Fibroblast of villous mesenchyme (primary cell): ENCODE results near the gene LONRF3. TPM values are rescaled to one million over a fixed set of nuclear protein-coding genes. Genes with fewer than 3 reads are reported as not detected.

ENCODE experiments used
- DNase-seq: peaks from one replicate; pipeline ENCODE4 v3.0.0-alpha.2; 2010; ENCODE audit warnings: low read depth
- H3K4me3 ChIP-seq: 2 replicates; pipeline ENCODE4 v1.5.1; 2011; ENCODE audit warnings: low read depth, mild to moderate bottlenecking, low read length
- total RNA-seq: library from RNA; depleted of rRNA; stranded (reverse); fragments of >200 nt; gene quantifications from 2 replicates; pipeline ENCODE4 v1.2.3, GENCODE V29; 2012
- TF ChIP-seq, protein P1 (sequence below): IDR thresholded peaks from 2 replicates; pipeline ENCODE4 v1.5.1; 2012; ENCODE audit warnings: low read depth, mild to moderate bottlenecking, low read length; ENCODE audit not compliant: insufficient read depth

The LONRF3 gene
- total RNA-seq, 1 donor = 0.43 TPM

DNA sequence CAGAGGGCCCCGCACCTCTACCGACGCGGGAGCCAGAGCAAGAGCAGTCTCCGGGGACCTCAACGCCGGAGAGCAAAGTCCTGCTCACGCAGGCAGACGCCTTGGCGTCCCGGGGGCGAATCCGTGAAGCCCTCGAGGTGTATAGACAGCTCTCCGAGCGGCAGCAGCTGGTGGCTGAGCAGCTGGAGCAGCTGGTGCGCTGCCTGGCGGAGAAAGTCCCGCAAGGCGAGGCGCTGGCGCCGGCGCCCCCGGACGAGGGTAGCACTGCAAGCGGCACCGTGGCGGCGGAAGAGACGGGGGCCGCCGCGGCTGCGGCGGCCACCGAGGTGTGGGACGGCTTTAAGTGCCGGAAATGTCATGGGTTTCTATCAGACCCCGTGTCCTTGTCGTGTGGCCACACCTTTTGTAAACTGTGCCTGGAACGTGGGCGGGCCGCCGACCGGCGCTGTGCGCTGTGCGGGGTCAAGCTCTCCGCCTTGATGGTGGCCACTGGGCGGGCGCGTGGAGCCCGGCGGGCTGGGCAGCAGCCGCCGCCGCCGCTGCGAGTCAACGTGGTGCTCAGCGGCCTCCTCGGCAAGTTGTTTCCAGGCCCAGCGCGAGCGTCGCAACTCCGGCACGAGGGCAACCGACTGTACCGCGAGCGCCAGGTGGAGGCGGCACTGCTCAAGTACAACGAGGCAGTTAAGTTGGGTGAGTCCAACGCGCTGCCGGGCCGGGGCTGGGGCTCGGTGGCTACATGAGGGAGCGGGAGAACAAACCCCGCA, 672 bp downstream of the LONRF3 start:
- H3K4me3 ChIP-seq = peak overlapping the region; percentile 31
- TF ChIP-seq, protein P1, sequence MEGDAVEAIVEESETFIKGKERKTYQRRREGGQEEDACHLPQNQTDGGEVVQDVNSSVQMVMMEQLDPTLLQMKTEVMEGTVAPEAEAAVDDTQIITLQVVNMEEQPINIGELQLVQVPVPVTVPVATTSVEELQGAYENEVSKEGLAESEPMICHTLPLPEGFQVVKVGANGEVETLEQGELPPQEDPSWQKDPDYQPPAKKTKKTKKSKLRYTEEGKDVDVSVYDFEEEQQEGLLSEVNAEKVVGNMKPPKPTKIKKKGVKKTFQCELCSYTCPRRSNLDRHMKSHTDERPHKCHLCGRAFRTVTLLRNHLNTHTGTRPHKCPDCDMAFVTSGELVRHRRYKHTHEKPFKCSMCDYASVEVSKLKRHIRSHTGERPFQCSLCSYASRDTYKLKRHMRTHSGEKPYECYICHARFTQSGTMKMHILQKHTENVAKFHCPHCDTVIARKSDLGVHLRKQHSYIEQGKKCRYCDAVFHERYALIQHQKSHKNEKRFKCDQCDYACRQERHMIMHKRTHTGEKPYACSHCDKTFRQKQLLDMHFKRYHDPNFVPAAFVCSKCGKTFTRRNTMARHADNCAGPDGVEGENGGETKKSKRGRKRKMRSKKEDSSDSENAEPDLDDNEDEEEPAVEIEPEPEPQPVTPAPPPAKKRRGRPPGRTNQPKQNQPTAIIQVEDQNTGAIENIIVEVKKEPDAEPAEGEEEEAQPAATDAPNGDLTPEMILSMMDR = no peak
- DNase-seq = no peak

DNA sequence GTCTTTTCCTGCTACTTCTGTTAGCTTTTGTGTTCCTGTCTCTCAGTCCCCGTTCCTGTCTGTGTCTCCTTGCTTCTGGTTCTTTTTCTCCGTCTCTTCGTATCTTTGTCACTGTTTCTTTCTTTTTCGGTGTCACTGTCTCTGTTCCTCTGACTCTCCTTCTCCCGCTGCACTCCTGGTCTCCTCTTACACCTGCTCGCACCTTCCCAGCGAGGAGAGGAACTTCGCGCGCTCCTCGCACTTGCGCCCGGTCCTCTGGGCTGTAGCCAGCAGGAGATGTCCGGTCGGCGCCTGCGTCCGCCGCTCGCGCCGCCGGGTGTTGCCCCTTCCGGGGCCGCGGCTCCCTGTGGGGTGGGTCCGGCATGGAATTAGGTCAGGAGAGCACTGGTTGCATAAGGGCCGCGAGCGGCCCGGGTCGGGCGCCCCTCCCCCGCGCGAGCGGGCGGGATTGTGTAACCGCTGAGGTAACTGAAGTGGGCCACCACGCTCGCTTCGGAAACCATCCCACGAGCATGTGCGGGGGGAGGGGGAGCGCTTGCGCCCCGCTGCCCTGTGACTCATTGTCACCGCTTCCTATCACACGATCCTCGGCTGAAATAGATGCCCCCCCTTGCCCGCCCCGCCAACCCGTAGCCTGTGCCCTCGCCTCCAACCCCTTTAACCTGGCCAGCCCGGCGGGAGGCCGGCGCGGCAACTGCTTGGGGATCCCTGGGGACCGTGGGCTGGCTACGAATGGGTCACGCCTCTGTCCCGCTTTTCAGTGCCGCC, 1.6 kb downstream of the LONRF3 start:
- DNase-seq = peak; percentile 44
- TF ChIP-seq, protein P1 = no peak
- peak overlapping the region; percentile 46 for H3K4me3 ChIP-seq

DNA sequence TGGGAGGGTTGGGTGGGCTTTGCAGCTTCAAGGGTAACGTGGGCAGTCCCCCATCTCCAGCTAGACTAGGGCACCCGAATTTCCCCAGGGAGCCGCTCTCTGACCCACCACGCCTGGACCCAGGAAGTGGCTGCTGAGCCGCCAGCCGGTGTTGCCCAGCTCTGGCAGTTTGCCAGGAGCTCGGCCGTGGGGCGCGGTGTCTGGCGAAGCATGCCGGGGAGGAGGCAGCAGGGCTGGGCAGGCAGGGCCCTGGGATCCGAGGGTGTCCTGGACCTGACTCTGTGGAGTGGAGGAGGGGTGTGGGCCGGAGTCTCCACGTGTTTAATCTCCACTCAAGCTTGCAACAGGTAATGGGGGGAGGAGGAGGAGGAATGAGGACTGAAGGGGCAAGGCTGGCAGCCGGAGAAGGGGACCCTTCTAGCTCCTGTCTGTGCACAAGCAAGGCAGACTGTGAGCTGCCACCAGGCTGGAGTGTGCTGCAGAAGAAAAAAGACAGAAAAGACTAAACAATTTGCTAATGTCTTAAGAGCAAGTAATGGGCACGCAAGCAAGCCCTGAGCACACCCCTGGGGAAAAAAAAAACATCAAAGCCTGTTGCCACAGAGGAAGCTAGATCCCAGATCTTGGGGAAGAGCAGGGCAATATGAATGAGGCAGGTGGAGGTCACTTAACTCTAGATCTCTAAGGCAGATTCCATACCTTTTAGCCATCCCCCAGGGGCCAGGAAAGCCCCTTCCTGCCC, 2.4 kb downstream of the LONRF3 start:
- TF ChIP-seq, protein P1 = no peak
- H3K4me3 ChIP-seq = peak overlapping the region; percentile 46
- no peak for DNase-seq

DNA sequence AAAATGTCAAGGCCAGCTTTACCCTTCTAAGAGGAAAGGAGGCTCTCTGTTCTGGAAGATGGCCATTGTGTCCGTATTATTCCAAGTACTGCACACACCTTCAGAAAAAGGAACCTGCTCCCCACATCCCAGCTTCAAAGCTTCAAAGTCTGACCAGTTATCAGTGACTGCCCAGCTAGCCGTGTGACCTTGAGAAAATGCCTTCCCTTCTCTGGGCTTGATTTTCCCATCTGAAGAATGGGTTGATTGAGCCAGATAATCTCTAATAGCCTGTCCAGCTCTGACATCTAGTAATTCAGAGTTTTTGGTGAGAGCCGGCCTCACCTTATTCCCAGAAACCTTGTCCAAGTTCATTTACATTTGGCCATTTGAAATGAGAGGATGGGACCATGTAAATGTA, 3.0 kb downstream of the LONRF3 start:
- no peak overlapping the region for H3K4me3 ChIP-seq
- TF ChIP-seq, protein P1 = no peak
- DNase-seq = no peak

DNA sequence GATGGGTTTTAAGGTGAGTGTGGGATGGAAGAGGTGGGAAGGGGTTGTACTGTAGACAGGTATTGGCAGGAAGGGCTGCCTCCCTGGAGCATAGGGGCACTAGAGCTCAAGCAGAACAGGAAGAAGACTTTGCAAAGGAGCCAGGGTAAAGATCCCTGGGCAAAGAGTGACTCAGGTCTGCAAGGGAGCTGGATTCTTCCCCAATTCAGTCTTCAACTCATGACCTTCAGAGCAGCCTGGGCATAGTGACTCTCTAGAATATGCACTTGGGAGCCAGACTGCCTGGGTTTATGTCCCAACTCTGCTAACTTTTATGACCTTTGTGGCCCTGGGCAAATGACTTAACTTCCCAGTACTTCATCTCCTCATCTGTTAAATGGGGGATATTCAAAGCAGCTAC, 4.0 kb downstream of the LONRF3 start:
- H3K4me3 ChIP-seq = no peak overlapping the region
- no peak for DNase-seq
- TF ChIP-seq, protein P1 = no peak

DNA sequence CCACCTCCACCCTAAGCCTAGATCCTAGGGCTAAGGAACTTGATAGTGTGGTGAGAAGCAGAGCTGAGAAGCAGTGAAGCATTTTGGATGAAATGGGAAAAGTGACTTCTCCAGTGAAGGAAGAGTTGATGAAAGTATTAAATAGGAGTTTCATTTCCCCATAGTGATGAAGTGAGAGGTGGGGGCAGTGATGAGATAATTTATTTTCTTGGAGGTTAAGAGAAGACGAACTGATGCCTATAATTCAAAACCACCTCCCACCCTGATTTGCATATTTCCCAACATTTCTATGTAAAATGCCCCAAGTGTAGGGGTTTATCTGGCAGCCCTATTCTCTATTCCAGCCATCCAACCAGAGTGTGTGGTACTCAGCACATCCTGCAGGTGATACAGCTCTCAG, 6.3 kb downstream of the LONRF3 start:
- H3K4me3 ChIP-seq = no peak overlapping the region
- TF ChIP-seq, protein P1 = no peak
- DNase-seq = no peak
